Ovary (tissue), 3 donors: Measurements from ENCODE around the gene C4orf50.

ENCODE experiments used
- EP300 ChIP-seq: sonication (generic); formaldehyde crosslinking; IDR thresholded peaks from one replicate; pipeline ENCODE4 v1.6.1; 2017; ENCODE audit warnings: antibody characterized with exemption
- POLR2A ChIP-seq: fragments of 450-650 bp; IDR thresholded peaks from one replicate; pipeline ENCODE4 v1.6.1; 2017; ENCODE audit warnings: antibody characterized with exemption, mild to moderate bottlenecking, moderate library complexity
- TF ChIP-seq, protein P1 (sequence below), 3 donors: fragments of 450-650 bp in 2 of 3; fragments of 200-600 bp in 1 of 3; IDR thresholded peaks; one replicate each; pipeline versions ENCODE4 v1.5.1 to v1.8.0; 2016 to 2022; ENCODE audit warnings: antibody characterized with exemption in 3 of 3, mild to moderate bottlenecking in 1 of 3
- donor health status: DM: no; HTN: no; CAD: no.

GRCh38 chr4:6052679-6053078 is 34.4 kb upstream of the C4orf50 start:
- TF ChIP-seq POLR2A (no peak), EP300 (no peak)
- TF ChIP-seq, protein P1, sequence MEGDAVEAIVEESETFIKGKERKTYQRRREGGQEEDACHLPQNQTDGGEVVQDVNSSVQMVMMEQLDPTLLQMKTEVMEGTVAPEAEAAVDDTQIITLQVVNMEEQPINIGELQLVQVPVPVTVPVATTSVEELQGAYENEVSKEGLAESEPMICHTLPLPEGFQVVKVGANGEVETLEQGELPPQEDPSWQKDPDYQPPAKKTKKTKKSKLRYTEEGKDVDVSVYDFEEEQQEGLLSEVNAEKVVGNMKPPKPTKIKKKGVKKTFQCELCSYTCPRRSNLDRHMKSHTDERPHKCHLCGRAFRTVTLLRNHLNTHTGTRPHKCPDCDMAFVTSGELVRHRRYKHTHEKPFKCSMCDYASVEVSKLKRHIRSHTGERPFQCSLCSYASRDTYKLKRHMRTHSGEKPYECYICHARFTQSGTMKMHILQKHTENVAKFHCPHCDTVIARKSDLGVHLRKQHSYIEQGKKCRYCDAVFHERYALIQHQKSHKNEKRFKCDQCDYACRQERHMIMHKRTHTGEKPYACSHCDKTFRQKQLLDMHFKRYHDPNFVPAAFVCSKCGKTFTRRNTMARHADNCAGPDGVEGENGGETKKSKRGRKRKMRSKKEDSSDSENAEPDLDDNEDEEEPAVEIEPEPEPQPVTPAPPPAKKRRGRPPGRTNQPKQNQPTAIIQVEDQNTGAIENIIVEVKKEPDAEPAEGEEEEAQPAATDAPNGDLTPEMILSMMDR (IDR thresholded peaks at IDR 0.05), result no peak
